ENCODE measurements around the gene PAPPA2.

Gene PAPPA2

GRCh38 chr1:176542352-176542751 is 79.4 kb downstream of the PAPPA2 start:
- DNase-seq (ENCODE audit: low spot score): no peak
- in situ Hi-C loops (cut with MboI; ENCODE audit: low pct_unique_long_range_greater_than_20kb, low sequenced_read_pairs, unreplicated experiment): no loop called here
- no peak for TF ChIP-seq CTCF (IDR thresholded peaks at IDR 0.05; ENCODE audit: extremely low read depth, insufficient read depth, missing control alignments)

DNA sequence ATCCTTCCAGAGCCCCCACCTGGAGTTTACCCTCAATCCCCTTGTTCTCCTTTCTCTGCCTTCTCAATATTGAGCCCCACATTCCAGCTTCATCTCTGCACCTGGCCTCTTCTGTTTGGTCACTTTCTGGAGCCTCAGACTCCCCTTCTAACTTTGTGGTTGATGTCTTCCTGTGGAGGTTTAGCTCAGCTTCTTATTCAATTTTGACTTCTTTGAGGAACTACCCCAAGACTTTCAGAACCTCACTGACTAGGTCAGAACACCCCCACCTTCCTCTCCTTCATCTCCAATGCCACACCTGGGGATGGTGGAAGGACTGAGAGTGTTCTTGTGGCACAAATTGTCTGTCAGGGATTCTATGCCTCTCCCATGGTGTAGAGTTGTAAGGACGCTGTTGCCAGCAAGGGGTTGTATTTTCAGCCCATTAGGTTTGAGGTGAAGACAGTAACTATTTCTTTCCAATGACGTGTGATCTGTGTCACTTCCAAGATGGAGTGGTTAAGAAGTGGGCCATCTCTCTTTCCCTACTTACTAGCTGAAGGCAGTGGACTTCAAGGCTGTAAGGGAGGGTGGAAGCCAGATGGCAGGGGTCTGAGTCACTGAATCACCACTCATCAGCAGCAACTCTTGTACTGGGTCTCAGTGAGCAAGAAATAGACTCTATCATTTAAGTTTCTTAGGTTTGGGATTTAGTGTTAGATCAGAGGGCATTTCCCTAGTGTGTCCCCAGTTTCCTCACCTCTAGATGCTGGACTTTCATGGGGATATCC is 80.6 kb downstream of the PAPPA2 start:
- in situ Hi-C loops (cut with MboI; ENCODE audit: low pct_unique_long_range_greater_than_20kb, low sequenced_read_pairs, unreplicated experiment): no loop called here
- no peak for TF ChIP-seq CTCF (IDR thresholded peaks at IDR 0.05; ENCODE audit: extremely low read depth, insufficient read depth, missing control alignments)
- DNase-seq (ENCODE audit: low spot score): no peak

DNA sequence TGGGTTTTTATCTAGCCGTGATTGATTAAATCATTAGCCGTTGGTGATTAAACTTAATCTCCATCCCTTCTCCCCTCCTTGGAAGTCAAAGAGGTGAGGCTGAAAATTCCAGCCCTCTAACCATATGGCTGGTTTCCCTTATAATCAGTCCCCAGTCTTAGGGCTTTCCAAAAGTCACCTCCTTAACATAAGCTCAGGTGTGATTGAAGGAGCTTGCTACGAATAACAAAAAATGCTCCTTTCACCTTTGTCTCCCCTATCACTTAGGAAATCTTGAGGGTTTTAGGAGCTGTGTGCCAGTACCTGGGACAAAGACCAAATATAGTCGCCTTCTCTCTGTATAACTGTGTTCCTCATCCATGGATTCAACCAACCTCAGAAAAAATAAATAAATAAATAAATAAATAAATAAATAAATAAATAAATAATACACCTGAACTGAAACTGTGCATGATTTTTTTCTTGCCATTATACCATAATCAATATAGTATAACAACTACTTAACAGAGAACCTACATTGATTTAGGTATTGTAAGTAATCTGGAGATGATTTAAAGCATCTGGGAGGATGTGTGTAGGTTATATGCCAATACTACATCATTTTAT is 82.2 kb downstream of the PAPPA2 start:
- in situ Hi-C loops (cut with MboI; ENCODE audit: low pct_unique_long_range_greater_than_20kb, low sequenced_read_pairs, unreplicated experiment): no loop called here
- TF ChIP-seq CTCF (IDR thresholded peaks at IDR 0.05; ENCODE audit: extremely low read depth, insufficient read depth, missing control alignments): no peak

DNA sequence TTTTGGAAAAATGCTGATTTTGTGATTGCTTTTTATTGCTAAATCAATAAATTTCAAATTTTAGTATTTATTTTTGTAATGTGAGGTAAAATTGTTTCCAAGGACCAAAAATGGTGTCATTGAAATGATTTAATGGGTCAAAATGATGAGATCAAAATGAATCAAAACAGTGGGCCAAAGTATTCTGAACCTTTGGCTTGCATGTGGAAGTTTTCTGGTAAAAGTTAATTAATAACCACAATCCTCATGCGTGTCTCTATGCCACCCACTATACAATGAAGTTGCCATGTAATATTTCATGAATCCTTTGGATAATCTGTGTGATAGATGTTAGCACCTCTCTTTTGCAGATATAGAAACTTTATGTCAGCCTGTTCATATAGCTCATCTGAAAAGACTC is 83.8 kb downstream of the PAPPA2 start:
- in situ Hi-C loops (cut with MboI; ENCODE audit: low pct_unique_long_range_greater_than_20kb, low sequenced_read_pairs, unreplicated experiment): no loop called here
- no peak for DNase-seq (ENCODE audit: low spot score)
- TF ChIP-seq CTCF (IDR thresholded peaks at IDR 0.05; ENCODE audit: extremely low read depth, insufficient read depth, missing control alignments): no peak

More for the DNA sequence above, 82.2 kb downstream of the PAPPA2 start:
- no peak for DNase-seq (ENCODE audit: low spot score)

GRCh38 chr1:176551146-176551545 is 88.2 kb downstream of the PAPPA2 start:
- no peak for DNase-seq (ENCODE audit: low spot score)
- no peak for TF ChIP-seq CTCF (IDR thresholded peaks at IDR 0.05; ENCODE audit: extremely low read depth, insufficient read depth, missing control alignments)
- in situ Hi-C loops (cut with MboI; ENCODE audit: low pct_unique_long_range_greater_than_20kb, low sequenced_read_pairs, unreplicated experiment): loop anchor here (10.0 kb wide), 1 partner anchor 334 kb away; no protein-coding TSS in a partner anchor

- in situ Hi-C loops (cut with MboI; ENCODE audit: low pct_unique_long_range_greater_than_20kb, low sequenced_read_pairs, unreplicated experiment): loop anchor here (10.0 kb wide), 1 partner anchor 332 kb away; no protein-coding TSS in a partner anchor
- DNase-seq (ENCODE audit: low spot score): no peak
- TF ChIP-seq CTCF (IDR thresholded peaks at IDR 0.05; ENCODE audit: extremely low read depth, insufficient read depth, missing control alignments): no peak
These were observed 89.4 kb downstream of the PAPPA2 start for GRCh38 chr1:176552217-176552991.

Data from GM13977 (cell line).